ENCODE results near the gene CYP27C1. TPM values are rescaled to one million over a fixed set of nuclear protein-coding genes. Genes with fewer than 3 reads are reported as not detected.
A peak's percentile ranks its signal among the peaks of the same experiment; 100 is the strongest.

Gene CYP27C1
- total and polyA plus RNA-seq, 2 of the 13 experiments (the other 11 are each of a cell fraction or from before 2014, with no cell fraction given): not detected

GRCh38 chr2:127176371-127177311, 43.5 kb downstream of the CYP27C1 start:
- TF ChIP-seq SP2 (CRISPR knock-in tag; IDR thresholded peaks at IDR 0.05) (no peak), ZNF800 (CRISPR knock-in tag; IDR thresholded peaks at IDR 0.05) (no peak), KLF9 (CRISPR knock-in tag; IDR thresholded peaks at IDR 0.05; ENCODE audit: low read depth) (no peak), ZNF17 (CRISPR knock-in tag; IDR thresholded peaks at IDR 0.05) (no peak), ZBTB43 (CRISPR knock-in tag; conservative IDR thresholded peaks at IDR 0.05) (no peak), ZBTB10 (CRISPR knock-in tag; IDR thresholded peaks at IDR 0.05; ENCODE audit: borderline replicate concordance) (no peak), SAFB2 (CRISPR knock-in tag; IDR thresholded peaks at IDR 0.05; ENCODE audit: borderline replicate concordance, low read depth) (no peak), YEATS2 (CRISPR knock-in tag; IDR thresholded peaks at IDR 0.05; ENCODE audit: borderline replicate concordance) (no peak), GLI4 (CRISPR knock-in tag; IDR thresholded peaks at IDR 0.05; ENCODE audit: borderline replicate concordance) (no peak), ZBTB7B (CRISPR knock-in tag; IDR thresholded peaks at IDR 0.05) (no peak)
- TF ChIP-seq, protein P1, sequence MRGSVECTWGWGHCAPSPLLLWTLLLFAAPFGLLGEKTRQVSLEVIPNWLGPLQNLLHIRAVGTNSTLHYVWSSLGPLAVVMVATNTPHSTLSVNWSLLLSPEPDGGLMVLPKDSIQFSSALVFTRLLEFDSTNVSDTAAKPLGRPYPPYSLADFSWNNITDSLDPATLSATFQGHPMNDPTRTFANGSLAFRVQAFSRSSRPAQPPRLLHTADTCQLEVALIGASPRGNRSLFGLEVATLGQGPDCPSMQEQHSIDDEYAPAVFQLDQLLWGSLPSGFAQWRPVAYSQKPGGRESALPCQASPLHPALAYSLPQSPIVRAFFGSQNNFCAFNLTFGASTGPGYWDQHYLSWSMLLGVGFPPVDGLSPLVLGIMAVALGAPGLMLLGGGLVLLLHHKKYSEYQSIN (CRISPR knock-in tag; IDR thresholded peaks at IDR 0.05; ENCODE audit: borderline replicate concordance): no peak
- WGBS (ENCODE audit: low lambda C conversion rate): 42% methylated on average over 27 of the region's 31 CpGs
- Histone ChIP-seq H3K9me3 (ENCODE audit: low read length) (no peaks in the 10 kb centered on the region), H3K79me2 (ENCODE audit: insufficient read depth, low read length) (no peaks in the 10 kb centered on the region), H2AFZ (ENCODE audit: low read length) (no peak overlapping the region), H3K4me2 (ENCODE audit: low read depth, low read length) (no peak overlapping the region; the same call in 1 of the 2 replicates), H3K4me3 (replicated peaks in 1 of 3; ENCODE audit: insufficient read depth in 1 of 3, low read depth in 2 of 3, low read length in 3 of 3) (no peak overlapping the region), H3K36me3 (replicated peaks in 1 of 2; ENCODE audit: control insufficient read depth in 1 of 2, insufficient read depth in 2 of 2, low read length in 2 of 2) (no peaks in the 10 kb centered on the region), H3K27me3 (ENCODE audit: control insufficient read depth in 1 of 2, insufficient read depth in 2 of 2, low read length in 2 of 2) (peaks cover 0 to 42% of the 10 kb centered on the region in 2 experiments; a peak in 4 of 5 replicates), H3K9ac (ENCODE audit: insufficient read depth, low read depth, low read length) (no peak overlapping the region), H3K4me1 (ENCODE audit: insufficient read depth, low read length) (no peaks in the 10 kb centered on the region), H4K20me1 (ENCODE audit: insufficient read depth, low read length) (no peaks in the 10 kb centered on the region), H3K27ac (ENCODE audit: extremely low read length, insufficient read depth, low read length) (no peak overlapping the region)
- no peak for FAIRE-seq
- peak; percentile 51 for ATAC-seq
- ChIA-PET POLR2A (no interaction called here), CTCF (ENCODE audit: low intra/inter-chr PET ratio, low total read pairs) (no interaction called here)
- BruUV-seq (replicated peaks): no TSS peak
- in situ Hi-C loops (cut with HindIII; ENCODE audit: extremely low pct_ligation_motif_present, low pct_unique_long_range_greater_than_20kb): no loop called here
- no peak for DNase-seq (ENCODE audit: low spot score)
- intact Hi-C loops (cut with micrococcal nuclease; ENCODE audit: unreplicated experiment): no loop called here

Measured in HepG2 (cell line).